ENCODE measurements around the gene SMR3A.

DNA sequence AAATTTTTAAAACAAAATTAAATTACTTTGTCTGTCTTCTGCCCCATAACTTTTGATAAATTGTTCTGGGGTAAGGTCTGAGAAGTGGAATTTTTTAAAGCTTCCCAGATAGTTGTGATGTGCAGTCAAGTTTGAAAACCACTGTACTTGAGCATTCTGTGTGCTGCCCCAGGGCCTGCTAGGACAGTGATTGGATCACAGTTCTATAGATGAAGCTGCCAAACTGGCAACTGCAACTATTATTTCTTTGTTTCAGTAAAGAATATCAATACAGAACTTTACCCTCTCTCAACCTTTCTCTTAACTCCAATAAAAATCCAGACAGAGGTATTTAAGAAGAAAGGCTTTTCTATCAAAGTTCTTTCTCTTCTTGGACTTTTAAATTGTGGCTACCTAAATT is 37.0 kb downstream of the SMR3A start, which contains the start of gene OPRPN:
- TF ChIP-seq EZH2phosphoT487 (IDR thresholded peaks at IDR 0.05; ENCODE audit: insufficient read depth, low read depth) (no peak), EZH2 (IDR thresholded peaks at IDR 0.05; ENCODE audit: insufficient read depth, poor library complexity, severe bottlenecking) (no peak)
